ENCODE measurements around the gene ADAM10.

ADAM10 gene

DNA sequence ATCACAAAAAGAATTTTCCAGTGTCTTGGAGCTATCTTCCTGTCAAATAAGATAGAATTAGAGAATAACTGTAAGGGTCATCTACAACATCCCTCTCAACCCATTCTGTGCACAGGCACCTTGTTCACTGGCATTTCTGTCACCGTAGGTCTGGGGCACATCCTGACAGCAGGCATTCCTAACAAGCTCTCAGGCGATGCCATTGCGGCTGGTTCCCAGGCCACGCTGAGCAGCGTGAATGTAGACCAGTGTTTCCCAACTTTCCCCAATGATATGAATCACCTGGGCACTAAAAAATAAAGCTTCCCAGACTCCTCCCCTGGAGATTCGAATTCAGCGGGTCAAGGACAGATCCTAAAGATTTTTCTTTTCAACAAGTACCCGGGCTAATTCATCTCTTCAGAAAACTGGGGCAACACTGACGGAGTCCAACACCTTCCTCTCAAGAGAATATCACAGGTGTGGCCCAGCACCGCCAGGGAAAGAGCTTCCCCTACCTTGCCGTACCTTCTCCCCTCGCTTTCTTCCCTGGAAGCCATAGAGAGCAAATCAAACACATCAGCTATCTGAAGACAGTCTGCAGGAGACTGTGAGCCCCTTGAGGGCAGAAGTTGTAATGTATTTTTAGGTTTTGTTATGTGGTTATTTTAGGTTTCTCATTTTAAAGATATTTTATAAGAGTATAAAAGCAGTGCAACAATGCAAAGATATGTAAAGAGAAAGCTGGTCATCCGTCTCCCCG is 174.3 kb downstream of the ADAM10 start:
- Histone ChIP-seq H3K27me3 (no peaks in the 10 kb centered on the region), H3K4me1 (ENCODE audit: control insufficient read depth in 1 of 2, insufficient read depth in 1 of 2, low read depth in 1 of 2, low read length in 1 of 2) (peaks cover 5 to 10% of the 10 kb centered on the region in 2 experiments), H3K4me3 (ENCODE audit: low read depth in 1 of 2, low read length in 1 of 2) (no peak overlapping the region), H3K9me3 (no peaks in the 10 kb centered on the region), H3K36me3 (no peaks in the 10 kb centered on the region), H3K27ac (no peak overlapping the region)
- TF ChIP-seq, protein P1, sequence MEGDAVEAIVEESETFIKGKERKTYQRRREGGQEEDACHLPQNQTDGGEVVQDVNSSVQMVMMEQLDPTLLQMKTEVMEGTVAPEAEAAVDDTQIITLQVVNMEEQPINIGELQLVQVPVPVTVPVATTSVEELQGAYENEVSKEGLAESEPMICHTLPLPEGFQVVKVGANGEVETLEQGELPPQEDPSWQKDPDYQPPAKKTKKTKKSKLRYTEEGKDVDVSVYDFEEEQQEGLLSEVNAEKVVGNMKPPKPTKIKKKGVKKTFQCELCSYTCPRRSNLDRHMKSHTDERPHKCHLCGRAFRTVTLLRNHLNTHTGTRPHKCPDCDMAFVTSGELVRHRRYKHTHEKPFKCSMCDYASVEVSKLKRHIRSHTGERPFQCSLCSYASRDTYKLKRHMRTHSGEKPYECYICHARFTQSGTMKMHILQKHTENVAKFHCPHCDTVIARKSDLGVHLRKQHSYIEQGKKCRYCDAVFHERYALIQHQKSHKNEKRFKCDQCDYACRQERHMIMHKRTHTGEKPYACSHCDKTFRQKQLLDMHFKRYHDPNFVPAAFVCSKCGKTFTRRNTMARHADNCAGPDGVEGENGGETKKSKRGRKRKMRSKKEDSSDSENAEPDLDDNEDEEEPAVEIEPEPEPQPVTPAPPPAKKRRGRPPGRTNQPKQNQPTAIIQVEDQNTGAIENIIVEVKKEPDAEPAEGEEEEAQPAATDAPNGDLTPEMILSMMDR (IDR thresholded peaks at IDR 0.05): no peak

DNA sequence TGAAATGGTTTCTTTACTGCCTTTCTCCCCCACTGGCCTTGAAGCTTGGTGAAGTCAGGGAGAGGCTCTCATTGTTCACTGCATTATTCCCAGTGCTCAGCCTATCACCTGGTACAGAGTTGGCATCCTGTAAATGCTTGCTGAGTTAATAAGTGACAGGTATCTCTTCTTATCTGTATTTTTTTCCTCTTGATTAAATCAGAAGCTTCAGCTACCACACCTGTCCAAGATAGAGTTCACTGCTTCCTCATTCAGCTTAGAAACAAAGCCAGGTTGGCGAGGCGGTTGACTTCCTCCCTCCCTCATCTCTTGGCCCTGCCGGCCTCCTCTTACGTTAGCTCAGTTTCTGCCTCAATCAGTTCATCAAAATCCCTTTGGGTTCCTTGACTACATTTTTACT is 174.9 kb downstream of the ADAM10 start:
- TF ChIP-seq, protein P1 (IDR thresholded peaks at IDR 0.05): no peak
- no peak overlapping the region for H3K27ac ChIP-seq
- H3K4me3 ChIP-seq (ENCODE audit: low read depth in 1 of 2, low read length in 1 of 2): no peak overlapping the region
- no peaks in the 10 kb centered on the region for H3K36me3 ChIP-seq
- H3K9me3 ChIP-seq: no peaks in the 10 kb centered on the region
- H3K27me3 ChIP-seq: no peaks in the 10 kb centered on the region
- peaks cover 4 to 7% of the 10 kb centered on the region in 2 experiments for H3K4me1 ChIP-seq (ENCODE audit: control insufficient read depth in 1 of 2, insufficient read depth in 1 of 2, low read depth in 1 of 2, low read length in 1 of 2)

DNA sequence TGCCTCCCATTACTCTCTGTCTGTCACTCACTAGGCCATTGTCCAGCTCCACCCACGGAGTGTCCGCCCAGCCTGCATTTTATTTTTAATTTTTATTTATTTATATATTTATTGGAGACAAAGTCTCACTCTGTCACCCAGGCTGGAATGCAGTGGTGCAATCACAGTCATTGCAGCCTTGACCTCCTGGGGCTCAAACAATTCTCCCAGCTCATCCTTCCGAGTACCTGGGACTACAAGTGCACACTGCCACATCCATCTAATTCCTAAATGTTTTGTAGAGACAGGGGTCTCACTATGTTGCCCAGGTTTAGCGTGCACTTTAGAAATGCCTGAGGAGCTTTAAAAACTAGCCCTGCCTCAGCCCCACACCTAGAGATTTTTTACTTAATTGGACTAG is 176.2 kb downstream of the ADAM10 start:
- TF ChIP-seq, protein P1 (IDR thresholded peaks at IDR 0.05): no peak
- no peaks in the 10 kb centered on the region for H3K4me1 ChIP-seq (ENCODE audit: control insufficient read depth in 1 of 2, insufficient read depth in 1 of 2, low read depth in 1 of 2, low read length in 1 of 2)

DNA sequence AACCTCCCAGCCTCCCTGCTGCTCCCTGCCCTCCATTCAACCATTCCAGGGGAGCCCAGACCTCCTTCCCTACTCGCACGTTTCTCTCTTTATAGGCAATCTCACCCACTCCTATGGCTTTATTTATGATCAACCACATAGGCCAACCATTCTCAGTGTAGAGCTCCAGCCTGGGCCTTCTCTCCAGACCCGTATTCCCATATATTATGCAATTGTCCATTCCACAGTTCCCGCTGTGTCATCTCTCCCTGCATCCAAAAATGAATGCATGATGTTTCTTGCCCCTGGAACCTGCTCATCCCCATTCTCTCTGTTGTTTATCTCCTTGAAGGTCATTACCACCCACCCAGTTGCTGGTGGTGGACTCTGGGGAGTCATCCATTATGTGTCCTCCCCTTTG is 177.0 kb downstream of the ADAM10 start:
- H3K4me1 ChIP-seq (ENCODE audit: control insufficient read depth in 1 of 2, insufficient read depth in 1 of 2, low read depth in 1 of 2, low read length in 1 of 2): no peaks in the 10 kb centered on the region
- no peaks in the 10 kb centered on the region for H3K9me3 ChIP-seq
- no peaks in the 10 kb centered on the region for H3K27me3 ChIP-seq
- no peak overlapping the region for H3K27ac ChIP-seq
- TF ChIP-seq, protein P1 (IDR thresholded peaks at IDR 0.05): no peak
- H3K36me3 ChIP-seq: no peaks in the 10 kb centered on the region
- H3K4me3 ChIP-seq (ENCODE audit: low read depth in 1 of 2, low read length in 1 of 2): no peak overlapping the region

More for the DNA sequence above, 176.2 kb downstream of the ADAM10 start:
- Histone ChIP-seq H3K27me3 (no peaks in the 10 kb centered on the region), H3K36me3 (no peaks in the 10 kb centered on the region), H3K4me3 (ENCODE audit: low read depth in 1 of 2, low read length in 1 of 2) (no peak overlapping the region), H3K27ac (no peak overlapping the region), H3K9me3 (no peaks in the 10 kb centered on the region)

DNA sequence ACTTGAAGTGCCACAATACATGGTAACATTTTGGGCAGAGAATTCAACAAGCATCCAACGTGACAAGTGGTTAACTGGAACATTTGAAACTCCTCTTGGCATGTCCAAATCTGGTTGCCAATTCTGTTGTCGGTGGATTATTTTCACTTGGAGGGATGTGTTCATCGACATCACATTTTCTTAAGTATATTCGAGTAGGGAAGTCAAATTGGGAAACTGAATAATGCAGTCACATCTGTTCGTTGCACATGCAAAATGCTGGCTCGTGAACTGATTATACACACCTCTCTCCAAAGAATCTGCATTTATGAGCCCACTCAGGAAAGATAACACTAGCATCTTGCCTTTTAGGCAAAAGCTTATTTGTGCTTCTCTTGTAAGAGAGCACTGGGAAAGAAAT is 178.0 kb downstream of the ADAM10 start:
- TF ChIP-seq, protein P1 (IDR thresholded peaks at IDR 0.05): no peak
- no peak overlapping the region for H3K4me3 ChIP-seq (ENCODE audit: low read depth in 1 of 2, low read length in 1 of 2)
- H3K4me1 ChIP-seq (ENCODE audit: control insufficient read depth in 1 of 2, insufficient read depth in 1 of 2, low read depth in 1 of 2, low read length in 1 of 2): no peaks in the 10 kb centered on the region
- no peak overlapping the region for H3K27ac ChIP-seq
- no peaks in the 10 kb centered on the region for H3K9me3 ChIP-seq
- H3K27me3 ChIP-seq: no peaks in the 10 kb centered on the region
- H3K36me3 ChIP-seq: no peaks in the 10 kb centered on the region

All from neutrophil (primary cell).